Measurements from ENCODE around the gene NDUFS7.
A peak's percentile ranks its signal among the peaks of the same experiment; 100 is the strongest.

DNA sequence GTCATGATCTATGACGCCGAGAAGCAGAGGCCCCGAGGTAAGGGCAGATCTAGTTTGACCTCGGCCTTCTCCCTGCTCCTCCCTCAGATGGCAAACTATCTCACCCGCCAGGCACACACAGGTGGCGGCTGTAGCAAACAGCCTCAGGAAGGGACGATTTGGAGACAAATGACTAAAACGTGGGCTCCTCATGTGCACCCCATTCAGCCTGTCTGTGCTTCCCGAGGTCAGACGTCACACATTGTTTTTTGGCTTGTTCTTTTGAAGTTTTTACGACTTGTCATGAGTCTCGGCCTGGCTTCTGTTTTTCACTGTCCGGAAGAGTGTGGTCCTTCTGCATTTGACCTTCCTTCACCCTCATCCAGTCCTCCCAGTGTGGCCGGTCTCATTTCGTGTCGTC, 38.7 kb downstream of the NDUFS7 start:
- TF ChIP-seq, protein P1, sequence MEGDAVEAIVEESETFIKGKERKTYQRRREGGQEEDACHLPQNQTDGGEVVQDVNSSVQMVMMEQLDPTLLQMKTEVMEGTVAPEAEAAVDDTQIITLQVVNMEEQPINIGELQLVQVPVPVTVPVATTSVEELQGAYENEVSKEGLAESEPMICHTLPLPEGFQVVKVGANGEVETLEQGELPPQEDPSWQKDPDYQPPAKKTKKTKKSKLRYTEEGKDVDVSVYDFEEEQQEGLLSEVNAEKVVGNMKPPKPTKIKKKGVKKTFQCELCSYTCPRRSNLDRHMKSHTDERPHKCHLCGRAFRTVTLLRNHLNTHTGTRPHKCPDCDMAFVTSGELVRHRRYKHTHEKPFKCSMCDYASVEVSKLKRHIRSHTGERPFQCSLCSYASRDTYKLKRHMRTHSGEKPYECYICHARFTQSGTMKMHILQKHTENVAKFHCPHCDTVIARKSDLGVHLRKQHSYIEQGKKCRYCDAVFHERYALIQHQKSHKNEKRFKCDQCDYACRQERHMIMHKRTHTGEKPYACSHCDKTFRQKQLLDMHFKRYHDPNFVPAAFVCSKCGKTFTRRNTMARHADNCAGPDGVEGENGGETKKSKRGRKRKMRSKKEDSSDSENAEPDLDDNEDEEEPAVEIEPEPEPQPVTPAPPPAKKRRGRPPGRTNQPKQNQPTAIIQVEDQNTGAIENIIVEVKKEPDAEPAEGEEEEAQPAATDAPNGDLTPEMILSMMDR (IDR thresholded peaks at IDR 0.05): no peak
- TF ChIP-seq POLR2A (IDR thresholded peaks at IDR 0.05): peak in 1 of 2 donors; percentile 22
